GM10266 (cell line): Measurements from ENCODE around the gene ARMH2.
"Not testable (repeated sequence)": the region's sequence is repeated elsewhere in the genome, so short reads cannot be mapped to it uniquely, and the experiment has no call there.

Experiments used
- DNase-seq: peaks from one replicate; pipeline ENCODE4 v3.0.0; 2012; ENCODE audit errors: extremely low spot score
- CTCF ChIP-seq: IDR thresholded peaks from 2 replicates; pipeline ENCODE4 v1.5.1; 2012; ENCODE audit warnings: mild to moderate bottlenecking, low read depth; ENCODE audit not compliant: control insufficient read depth, insufficient read depth; ENCODE audit errors: missing control alignments

The ARMH2 gene

GRCh38 chr6:24778121-24778520 is 20.6 kb downstream of the ARMH2 start:
- TF ChIP-seq CTCF = no peak
- no peak for DNase-seq

DNA sequence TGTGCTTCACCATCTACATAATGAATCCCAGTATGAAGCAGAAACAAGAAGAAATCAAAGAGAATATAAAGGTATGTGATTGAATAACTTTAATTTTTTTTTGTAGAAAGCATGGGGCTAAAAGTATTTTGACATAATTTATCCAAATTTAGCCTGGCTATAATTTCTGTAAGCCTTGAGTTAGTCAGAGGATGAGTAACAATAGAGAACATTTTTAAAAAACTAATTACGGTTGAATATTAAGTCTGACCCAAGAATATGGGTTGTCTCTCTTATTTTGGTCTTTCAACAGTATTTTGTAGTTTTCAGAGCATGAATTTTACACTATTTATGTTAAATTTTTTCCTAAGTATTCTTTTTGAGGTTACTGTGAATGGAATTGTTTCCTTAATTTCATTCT is 21.5 kb downstream of the ARMH2 start:
- no peak for DNase-seq
- no peak for TF ChIP-seq CTCF

- DNase-seq = no peak
- no peak for TF ChIP-seq CTCF
Measured at GRCh38 chr6:24775520-24776058, 23.1 kb downstream of the ARMH2 start.

DNA sequence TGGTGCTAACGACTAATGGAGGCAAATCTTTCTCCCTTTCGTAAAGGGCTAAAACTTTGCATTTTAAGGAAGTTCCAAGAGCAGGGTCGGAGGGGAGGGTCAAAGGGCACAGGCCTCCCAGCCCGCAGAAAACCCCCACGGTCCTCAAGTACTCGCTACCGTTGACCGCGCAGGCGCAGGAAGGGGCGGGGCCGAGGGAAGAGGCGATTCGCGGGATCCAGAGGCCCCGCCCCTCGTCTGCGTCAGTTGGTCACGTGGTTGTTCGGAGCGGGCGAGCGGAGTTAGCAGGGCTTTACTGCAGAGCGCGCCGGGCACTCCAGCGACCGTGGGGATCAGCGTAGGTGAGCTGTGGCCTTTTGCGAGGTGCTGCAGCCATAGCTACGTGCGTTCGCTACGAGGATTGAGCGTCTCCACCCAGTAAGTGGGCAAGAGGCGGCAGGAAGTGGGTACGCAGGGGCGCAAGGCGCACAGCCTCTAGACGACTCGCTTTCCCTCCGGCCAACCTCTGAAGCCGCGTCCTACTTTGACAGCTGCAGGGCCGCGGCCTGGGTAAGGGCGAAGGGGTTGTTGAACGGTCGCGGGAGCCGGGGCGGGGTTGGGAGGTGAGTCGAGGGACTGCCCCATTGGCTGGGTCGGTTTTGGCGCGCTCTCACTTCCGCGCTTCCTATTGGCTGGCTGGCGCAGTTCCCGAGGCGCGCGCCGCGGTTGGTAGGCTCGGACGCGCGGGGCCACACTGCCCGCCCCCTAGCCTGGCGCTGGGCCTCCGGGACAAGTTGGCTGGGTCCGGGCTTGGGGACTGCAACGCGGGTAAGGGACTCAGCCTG is 23.8 kb downstream of the ARMH2 start, which contains the start of gene GMNN:
TSS of gene GMNN (plus strand) at position 242 of the 824 bp plus-strand sequence. CDS start 2,310 bp downstream, outside the sequence.
- no peak for TF ChIP-seq CTCF
- DNase-seq = peak; percentile 95

- TF ChIP-seq CTCF = no peak
- DNase-seq = no peak
Measured at GRCh38 chr6:24768361-24768760, 30.4 kb downstream of the ARMH2 start.

DNA sequence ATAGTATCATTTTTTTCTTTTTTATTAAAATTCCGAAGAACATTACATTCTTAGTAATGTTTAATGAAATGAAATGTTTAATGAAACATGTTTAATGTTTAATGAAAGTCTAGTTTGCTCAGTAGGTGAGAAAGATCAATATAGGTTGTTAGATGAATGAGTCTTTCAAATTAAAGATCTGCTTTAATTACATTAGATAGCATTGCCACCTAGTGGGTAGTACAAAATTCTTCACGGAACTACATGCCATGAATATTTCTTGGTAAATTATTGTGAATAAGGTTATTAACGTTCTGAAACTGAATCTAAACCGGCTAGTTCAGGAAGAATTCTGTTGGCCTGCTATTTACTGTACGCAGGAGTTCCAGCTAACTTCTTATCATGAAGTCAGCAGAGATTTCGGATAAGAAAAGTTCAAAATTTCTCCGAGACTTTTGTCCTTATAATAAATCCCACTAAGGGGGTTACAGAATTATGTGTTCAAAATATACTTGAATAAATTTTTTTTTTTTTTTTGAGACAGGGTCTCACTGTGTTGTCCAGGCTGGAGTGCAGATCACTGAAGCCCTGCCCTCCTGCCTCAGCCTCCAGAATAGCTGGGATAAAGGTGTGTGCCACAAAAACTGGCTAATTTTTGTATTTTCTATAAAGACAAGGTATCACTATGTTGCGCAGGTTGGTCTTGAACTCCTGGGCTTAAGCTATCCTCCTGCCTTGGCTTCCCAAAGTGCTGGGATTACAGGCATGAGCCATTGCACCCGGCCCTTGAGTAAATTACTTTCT is 31.8 kb downstream of the ARMH2 start:
- DNase-seq = peak; percentile 74

GRCh38 chr6:24765968-24766367 is 32.7 kb downstream of the ARMH2 start:
- DNase-seq = not testable (repeated sequence)

More for the DNA sequence above, 31.8 kb downstream of the ARMH2 start:
- TF ChIP-seq CTCF = peak; percentile 43

DNA sequence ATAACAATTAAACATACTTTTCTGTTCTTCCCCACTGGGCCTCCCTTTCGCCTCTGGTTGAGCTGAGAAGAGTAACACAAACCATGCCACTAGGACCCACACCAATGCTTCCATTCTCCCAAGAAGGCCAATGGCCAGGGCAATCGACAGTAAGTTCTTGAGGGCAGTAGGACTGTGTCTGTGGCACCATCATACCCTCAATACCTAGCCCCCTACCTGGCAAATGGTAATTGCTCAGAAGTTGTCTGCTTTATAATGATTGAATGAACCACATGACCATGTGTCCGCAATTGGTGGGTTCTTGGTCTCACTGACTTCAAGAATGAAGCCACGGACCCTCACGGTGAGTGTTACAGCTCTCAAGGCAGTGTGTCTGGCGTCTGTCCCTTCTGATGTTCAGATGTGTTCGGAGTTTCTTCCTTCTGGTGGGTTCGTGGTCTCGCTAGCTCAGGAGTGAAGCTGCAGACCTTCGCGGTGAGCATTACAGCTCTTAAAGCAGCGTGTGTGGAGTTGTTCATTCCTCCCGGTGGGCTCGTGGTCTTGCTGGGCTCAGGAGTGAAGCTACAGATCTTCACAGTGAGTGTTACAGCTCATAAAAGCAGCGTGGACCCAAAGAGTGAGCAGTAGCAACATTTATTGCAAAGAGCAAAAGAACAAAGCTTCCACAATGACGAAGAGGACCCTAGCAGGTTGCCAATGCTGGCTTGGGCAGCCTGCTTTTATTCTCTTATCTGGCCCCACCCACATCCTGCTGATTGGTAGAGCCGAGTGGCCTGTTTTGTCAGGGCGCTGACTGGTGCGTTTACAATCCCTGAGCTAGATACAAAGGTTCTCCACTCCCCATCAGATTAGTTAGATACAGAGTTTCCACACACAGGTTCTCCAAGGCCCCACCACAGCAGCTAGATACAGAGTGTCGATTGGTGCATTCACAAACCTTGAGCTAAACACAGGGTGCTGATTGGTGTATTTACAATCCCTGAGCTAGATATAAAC is 33.6 kb downstream of the ARMH2 start:
- not testable (repeated sequence) for DNase-seq
